HK-2 (cell line): ENCODE results near the gene KLF13.

Experiments used
- DNase-seq: peaks from one replicate; pipeline ENCODE4 v3.0.0-alpha.2; 2018; ENCODE audit not compliant: unreplicated experiment

Gene KLF13

DNA sequence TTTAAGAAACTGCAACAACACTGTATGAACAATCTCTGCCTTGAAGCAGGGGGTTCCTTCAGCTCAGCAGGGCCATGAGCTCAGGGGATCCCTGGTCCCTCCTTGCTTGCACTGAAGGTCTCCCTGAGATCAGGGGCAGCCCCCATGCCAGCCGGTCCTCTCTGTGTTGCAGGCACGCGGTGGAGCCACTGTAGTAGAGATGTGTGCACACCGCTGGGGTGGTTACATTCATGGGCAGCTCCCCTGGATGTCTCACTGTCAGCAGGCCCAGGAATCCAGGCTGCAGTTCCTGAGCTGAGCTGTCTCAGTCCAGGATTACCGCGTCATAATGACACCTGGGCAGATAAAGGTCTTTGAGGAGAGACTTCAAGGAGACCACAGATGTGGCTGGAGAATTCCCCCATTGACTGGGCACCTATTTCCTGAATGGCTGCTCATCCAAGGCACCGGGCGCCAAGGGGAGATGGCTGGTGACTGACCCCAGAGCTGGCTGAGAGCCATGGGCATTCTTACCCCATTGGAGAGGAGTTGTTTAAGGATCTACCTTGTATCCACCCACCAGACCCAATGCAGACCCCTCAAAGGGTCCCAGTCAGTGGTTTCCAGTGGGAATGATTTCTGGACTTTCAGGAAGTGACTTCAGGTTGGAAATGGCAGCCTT is 10.4 kb upstream of the KLF13 start:
- no peak for DNase-seq

DNA sequence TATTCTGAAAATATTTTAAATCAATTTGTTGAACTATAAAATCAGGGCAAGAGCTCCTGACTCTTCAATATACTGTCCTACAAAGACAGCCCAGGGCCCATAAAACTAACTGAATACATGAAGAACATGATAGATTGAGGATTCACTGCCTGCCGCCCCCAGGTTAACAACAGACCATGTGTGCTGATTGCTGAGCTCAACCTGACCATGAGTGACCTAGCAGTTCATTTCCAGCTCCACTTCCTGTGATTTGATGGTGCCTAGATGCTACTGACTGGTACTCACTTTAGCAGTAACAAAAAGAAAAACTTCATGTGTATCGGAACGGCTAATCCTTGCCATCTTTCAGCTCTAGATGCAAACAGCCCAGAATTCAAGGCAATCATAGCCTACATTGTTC is 9.6 kb upstream of the KLF13 start:
- no peak for DNase-seq

- no peak for DNase-seq
Measured at GRCh38 chr15:31317421-31318327, 9.0 kb upstream of the KLF13 start.

DNA sequence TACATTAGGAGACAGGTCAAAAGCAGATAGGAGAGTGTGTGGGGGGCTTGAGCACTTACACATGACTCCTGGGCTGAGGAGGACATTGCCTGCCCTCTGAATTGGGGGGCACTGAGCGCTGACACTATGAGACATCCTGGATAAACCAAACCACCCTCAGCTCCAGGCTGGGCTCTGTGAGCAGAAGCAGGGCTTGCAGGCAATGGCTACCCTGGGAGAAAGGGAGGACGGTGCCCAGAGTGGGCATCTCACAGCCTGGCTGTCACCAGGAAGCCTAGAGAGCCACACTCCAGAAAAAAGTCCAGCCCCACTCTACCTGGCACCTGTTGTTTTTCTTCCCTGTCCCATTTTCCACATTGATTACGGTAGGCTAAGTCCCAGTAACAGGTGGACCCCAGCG is 8.2 kb upstream of the KLF13 start:
- DNase-seq: no peak

DNA sequence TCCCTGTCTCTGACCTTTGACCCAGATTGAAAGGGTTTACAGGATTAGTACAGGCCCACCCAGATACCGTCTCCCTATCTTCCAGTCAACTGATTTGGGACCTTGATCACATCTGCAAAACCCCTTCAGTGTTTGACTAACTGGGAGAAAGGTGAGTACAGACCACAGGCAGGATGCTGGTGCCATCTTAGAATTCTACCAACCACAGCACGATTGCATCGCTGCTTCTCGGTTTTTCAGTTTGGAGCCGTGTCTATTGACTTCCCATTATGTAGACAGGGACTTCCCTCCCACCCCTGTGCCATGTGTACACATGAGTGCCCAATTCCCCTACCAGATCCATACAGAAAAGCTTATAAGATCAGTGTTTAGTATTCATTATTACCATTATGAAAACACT is 6.6 kb upstream of the KLF13 start:
- no peak for DNase-seq

DNA sequence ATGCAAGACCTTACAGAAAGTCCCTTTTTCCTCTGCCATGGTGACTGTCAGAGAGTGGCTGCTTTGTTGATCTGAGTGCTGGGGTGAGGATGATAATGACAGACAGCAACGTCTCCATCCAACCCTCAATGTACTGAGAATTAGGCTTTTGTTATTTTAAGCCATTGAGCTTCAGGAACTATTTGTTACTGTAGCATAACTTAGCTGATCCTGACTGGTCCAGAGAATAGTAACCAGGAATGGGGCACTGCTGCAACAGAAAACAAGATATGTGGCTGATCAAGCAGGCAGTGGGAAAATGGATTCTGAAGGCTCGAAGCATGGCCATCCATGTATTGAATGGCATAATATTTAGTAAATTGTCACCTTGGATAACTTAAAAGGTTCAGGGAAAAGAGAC is 5.2 kb upstream of the KLF13 start:
- DNase-seq: no peak

- no peak for DNase-seq
Measured at GRCh38 chr15:31322504-31322903, 4.1 kb upstream of the KLF13 start.

DNA sequence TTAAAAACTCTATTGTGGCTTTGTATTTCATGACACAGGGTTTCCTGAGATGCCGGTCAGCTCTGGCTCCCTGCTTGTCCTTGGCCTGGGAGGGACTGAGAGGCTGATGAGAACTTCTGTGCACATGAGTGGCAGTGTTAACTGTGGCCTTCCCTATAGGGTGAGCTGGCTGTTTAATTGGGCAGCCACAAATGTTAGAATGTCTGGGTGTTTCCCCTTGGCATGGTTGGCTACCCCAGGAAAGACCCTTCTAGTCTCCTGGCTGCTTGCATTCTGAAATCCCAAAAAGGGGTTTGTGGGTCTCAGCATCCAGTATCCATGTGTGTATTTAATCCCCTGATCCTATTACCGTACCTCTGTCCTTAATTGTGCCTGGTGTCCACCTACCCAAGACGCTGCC is 3.0 kb upstream of the KLF13 start:
- DNase-seq: no peak

DNA sequence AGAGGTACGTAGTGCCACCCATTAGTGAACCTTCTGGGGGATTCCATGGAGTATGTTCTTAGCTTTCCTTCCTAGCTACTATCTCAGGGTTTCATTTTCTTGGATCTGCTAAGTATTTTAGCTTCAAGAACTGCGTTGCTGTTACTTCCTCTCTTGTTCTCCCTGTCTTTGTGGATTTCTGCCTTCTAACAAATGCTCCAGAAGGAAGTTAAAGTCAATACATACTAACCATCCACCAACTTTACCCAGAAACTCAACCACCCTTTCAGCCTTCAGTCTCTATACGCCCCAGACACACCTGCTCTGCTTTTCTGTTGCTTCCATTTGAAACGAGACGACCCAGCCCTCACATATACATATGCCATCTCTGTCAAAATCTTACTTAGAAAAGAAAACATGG is 2.4 kb upstream of the KLF13 start:
- DNase-seq: no peak

DNA sequence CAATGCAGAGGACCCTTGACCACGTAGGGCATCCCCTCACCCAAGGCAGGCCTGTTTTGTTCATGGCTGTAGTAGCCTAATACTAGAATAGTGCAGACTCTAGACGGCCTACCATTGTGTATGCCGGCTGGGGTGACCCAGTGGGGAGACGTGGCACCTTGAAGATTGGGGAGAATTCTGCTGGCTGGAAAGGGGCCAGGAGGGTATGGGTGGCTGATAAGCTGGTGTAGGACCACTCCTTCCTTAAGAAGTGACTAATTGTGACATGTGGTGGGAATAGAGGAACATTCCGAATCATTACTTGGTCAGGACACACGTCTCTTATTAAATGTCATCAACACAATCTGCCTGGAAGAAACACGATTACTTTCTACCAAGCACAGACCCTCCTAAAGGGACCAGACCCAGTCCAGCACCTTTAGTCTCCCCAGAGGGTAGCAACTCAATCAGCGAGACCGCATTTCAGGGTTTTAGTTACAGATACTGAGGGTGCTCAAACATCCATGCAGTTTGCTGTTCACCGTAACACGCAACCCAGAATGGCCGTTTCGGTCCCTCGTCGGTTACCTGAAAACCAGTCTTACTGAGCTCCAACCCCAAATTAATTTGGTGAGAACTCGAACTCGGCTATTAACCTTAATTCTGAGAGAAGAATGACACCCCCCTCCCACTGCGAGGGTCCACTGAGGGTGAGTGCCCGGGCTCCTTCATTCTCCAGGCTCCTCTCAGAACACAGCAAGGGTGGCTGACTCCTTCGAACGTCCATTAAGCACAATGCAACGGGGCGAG is 1.6 kb upstream of the KLF13 start:
- no peak for DNase-seq

- no peak for DNase-seq
Measured at GRCh38 chr15:31325595-31326155, 960 bp upstream of the KLF13 start.

GRCh38 chr15:31326875-31327668 is 437 bp downstream of the KLF13 start:
- peak; percentile 52 for DNase-seq

GRCh38 chr15:31327669-31328427 is 1.2 kb downstream of the KLF13 start:
- peak; percentile 30 for DNase-seq

DNA sequence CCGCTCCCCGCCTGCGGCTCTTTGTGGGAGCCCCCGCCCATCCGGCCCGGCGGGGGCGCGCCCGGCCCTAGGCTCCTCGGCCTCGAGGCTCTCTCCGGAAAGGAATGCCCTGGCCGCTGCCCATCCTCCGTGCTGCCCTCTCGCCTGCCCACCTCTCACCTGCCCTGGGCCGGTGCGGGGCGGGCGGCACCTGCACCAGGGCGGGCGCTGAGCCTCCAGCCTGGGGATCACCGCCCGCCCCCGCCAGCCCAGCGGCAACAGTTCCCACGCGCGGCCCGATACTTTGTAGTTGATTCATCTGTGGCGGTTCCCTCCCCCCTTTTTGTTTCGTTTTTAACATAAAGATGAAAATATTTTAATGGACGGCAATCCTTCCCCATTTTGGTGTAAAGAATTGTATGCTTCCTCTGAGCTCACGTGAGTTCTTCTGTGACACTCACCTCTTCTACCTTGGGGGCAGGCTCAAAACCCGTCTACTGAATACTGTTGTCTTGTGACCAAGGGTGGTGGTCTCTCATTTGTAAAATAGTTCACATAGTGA is 1.9 kb downstream of the KLF13 start:
- DNase-seq: no peak

- DNase-seq: no peak
Measured at GRCh38 chr15:31328969-31329639, 2.5 kb downstream of the KLF13 start.

- no peak for DNase-seq
Measured at GRCh38 chr15:31329640-31330010, 3.0 kb downstream of the KLF13 start.

DNA sequence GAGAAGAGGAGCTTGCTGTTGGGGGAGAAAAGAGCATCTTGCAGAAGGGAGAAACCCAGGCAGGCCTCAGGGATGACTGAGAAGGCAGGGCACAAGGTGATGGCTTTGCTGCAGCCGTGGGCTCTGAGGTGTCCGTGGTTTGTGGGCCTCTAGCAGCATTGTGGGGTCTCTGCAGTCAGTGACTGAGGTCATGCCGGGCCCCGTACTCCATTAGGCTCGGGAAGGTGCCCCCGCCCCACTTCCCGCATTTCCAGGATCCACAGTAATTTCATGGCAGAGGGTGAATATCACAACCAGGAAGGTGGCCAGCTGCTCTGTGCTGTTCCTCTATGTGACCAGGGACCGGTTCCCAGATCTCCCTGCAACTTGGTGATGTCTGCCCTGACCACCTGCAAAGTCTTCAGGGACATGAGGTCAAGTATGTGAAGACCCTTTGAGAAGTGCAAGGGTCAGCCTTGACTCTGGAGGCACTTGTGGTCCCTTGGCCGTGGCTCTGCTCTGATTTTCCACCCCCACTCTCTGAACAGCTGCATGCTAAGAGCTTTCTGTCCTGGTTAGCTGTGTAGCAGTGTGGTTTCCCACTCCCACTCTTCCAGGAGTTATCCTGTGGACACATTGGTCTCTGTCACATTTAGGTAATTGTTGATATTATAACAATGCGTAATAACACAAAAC is 3.6 kb downstream of the KLF13 start:
- no peak for DNase-seq

DNA sequence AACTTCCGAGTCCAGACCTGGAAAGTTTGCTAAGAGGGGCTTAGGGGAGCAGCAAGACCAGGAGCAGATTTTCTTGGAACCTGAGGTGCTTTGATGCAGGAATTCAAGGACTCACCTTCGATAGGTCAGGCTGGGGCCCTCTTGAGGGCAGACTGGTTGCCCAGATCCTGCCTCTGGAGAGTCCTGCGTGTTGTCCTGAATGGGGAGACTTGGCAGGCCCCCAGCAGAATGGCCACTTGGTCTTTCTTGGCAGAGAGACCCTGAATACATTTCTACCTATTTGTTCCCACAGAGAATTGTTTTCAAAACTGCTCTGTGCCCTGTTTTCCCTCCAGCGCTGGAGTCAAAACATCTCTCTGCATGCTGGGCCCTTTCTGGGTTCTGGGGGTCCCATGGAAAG is 4.2 kb downstream of the KLF13 start:
- no peak for DNase-seq

DNA sequence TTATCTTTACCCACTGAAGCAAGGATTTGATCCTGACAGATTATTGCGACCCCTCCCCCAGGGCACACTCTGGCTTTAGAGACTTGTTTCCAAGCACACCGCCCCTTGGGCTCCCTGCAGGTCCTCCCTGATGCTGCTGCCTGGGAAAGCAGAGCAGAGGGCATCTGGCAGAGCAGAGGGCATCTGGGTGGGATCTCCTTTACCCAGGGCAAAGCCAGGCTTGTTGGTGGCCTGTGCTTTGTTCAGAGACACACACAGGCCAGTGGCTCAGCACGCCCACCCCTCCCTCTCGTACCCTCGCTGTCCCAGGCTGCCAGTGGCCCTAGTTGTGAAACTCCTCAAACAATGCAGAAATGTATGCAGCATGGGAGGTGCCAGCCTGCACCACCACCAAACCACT is 4.8 kb downstream of the KLF13 start:
- DNase-seq: no peak
